HG03520 (cell line): ENCODE results near the gene SLC15A1.
"Not testable (repeated sequence)": the region's sequence is repeated elsewhere in the genome, so short reads cannot be mapped to it uniquely, and the experiment has no call there.

Experiments used
- ATAC-seq: cut with Tn5 transposase; IDR thresholded peaks from one replicate; pipeline ENCODE4 v1.9.1; 2021; ENCODE audit warnings: mild to moderate bottlenecking, moderate library complexity; ENCODE audit not compliant: unreplicated experiment

Gene SLC15A1

GRCh38 chr13:98664510-98664909, 88.0 kb downstream of the SLC15A1 start:
- ATAC-seq: no peak

GRCh38 chr13:98664047-98664446, 88.4 kb downstream of the SLC15A1 start:
- ATAC-seq: no peak

DNA sequence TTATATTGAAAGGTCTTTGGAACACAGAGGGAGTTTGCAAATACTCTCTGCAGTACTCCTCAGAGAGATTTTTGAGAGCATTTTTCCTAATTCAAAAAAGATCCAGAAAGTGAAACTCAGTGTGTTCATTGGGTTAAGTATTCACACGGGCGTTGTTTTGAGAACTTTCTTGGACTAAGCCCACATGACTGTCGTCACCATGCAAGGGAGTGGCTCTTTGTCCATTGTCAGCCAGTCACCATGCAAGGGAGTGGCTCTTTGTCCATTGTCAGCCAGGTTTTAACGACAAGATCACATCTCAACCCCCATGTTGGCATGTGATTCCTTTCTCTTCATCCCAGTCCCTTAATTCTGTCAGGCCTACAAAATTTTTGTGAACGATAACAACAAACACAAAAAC, 94.3 kb downstream of the SLC15A1 start:
- ATAC-seq: no peak

DNA sequence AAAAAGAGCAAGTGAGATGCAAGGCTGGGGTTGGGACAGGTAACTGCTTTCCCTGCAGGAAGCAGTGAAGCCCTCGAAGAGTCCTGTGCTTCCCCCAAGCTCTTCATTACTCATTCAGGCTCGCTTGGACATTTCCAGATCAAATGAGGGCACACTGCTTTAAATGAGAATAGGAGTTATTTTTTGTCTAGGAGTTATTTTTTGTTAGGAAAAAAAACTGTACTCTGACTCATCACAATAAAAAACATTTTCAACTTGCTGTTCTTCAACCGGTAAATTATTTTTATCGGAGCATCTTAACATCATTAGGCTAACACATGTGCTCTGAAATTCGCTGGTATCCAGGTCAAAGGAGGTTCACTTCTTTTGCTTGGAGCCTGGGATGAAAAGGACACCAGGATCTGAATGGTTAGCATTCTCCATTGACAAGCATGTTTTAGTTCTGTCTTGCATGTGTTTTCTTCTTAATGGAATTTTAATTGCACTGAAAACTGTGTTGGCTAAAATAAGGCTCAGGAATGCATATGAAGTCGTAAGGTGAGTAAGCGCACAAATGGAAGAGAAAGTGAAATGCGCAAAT, 94.9 kb downstream of the SLC15A1 start:
- no peak for ATAC-seq

DNA sequence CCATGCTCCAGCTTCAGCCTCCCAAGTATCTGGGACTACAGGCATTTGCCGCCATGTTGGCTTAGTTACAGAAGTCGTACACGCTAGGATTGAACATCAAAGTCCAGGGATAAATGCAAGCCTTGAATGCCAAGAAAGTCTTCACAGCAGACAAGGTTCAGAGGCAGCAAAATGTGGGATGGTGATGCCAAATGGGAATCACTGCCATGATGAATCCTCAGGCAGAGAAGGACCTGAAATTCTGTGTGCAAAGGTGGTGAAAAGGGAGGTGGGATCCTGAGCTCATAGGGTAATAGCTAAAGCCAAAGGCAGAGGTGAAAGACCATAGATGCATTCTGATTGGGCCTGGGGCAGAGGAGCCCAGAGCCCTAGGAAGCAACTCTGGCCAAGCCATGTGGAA, 96.2 kb downstream of the SLC15A1 start:
- no peak for ATAC-seq

DNA sequence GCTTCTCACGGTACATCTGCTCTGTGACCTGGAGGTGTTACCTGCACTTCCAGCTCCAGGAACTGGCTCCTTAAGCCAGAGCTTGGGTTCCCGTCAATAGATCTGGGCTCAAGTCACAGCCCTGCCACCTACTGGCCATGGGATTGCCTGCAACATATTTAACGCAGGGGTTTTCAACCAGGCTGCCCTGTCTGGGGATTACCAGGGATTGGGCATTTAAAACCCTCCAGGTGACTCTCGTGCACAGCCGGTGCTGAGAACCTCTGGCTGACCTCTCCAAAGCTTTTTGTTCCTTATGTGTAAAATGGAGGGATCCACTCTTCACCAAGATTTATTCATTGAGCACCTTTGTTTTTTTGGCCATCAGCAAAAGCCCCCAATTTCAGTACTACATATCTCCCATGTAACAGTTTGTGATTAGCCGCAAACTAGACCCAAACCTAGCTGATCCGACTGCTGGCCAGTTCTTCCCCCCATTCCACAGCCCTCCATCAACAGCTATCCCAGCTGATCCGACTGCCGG, 98.9 kb downstream of the SLC15A1 start:
- peak; percentile 87 for ATAC-seq

DNA sequence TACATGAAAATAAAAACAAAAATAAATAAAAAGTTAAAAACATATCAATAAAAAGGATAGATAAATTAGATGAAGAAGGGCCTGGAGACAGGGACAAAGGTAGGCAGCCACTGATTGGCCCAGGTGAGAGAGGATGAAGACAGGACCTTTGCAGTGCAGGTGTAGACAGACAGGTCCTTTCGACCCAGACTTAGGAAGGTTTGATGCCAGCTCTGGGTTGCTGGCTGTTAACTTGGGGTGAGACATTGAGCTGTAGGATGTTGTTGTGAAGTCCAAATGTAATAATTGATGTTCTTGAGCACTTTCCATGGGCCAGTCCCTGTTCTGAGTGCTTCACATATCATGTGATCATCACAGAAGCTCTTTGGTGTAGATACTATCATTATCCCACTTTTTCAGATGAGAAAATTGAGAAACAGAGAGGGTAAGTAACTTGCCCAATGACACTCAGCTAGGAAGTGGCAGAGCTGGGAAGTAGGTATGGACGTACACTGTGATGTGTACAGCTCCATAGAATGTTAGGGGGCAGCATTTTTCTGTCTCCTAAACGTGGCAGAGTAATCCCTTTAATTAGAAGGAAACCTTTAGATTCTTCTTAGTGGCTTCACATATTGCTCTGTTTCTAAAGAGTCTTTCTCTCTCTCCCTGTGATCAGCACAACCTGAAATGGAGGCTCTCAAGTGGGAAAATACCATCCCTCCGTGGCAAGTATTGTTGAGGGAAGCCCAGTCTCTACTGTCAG, 99.6 kb downstream of the SLC15A1 start:
- no peak for ATAC-seq

DNA sequence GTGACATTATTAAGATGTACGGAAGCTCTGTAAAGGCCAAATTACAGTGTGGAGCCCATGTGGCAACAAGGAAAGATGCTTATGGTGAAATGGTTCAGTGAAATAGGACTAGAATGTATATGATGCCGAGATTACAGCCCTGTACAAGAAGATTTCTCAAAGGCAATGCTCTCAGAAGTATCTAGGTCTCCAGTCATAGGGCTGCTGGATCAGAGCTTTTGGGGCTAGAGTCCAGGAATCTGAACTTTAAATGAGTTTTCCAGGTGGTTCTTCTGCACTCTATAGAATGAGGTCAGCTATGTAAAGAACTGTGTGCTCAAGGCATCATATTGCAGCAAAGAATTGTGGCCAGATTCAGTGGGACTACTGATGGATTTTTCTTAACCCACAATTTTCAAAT, 100.2 kb downstream of the SLC15A1 start:
- no peak for ATAC-seq

DNA sequence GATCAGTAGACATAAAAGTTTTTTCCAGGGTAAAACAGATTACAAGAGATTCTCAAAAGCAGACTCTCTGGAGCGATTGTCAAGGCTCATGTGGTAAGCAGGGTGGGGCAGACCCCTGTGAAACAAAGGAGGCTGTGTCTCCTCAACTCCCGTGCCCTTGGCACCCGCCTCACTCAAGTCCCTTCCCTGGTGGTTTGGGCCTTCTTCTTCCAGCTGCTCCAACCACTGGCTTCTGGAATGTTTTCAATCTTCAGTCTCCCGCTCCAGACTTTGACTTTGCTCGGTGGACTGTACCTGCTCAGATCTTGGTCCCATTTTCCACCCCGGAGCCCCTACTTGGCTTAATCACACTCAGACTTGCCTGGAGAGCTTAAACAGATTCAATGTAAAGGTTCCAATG, 100.7 kb downstream of the SLC15A1 start:
- ATAC-seq: no peak

DNA sequence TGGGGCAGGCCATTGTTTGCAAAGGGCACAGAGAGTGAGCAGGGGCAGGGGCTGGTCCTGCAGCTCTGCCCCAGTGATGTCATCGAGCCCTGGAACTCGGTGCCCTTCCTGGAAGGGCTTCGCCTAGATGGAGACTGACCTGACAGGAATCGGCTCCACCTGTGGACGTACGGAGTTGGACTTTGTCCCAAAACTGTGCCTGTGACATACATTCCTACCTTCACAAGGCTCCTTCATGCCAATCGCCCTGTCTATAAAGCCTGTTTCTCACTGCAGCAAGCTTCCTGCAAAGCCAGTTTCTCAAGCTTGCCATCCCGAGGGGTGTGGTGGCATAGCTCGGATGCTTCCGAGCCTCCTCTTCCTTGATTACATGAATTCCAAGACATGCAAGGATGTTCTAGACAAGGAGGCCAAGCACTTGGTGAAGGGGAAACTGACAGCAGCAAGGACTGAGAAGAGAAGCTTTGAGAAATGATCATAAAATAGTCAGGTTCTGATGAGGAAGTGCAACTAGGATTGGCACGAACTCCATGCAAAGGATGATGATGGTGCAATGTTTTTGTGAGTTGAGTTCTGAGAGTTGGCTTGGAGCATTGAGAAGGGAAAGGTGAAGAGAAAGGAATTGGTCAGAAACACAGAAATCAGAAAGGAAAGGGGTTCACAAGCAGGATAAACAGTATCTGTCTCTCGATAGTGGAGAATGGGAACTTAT, 101.9 kb downstream of the SLC15A1 start:
- no peak for ATAC-seq

DNA sequence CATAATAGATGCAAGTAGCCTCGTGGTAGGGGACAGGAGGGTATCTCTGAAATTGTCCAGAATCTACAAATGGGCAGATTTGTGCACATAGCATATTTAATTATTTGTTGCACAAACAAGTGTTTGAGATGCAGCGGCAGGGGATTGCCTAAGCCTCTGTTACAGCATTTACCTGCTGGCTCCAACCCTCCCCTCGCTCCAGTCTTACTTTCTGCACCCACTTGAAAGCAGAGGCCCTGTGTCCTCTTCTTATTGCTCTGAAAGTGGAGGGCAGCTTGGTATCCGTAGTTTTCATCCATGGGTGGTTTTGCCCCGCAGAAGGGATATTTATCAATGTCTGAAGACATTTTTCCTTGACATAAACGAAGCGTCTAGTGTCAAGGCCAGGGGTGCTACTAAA, 102.6 kb downstream of the SLC15A1 start:
- no peak for ATAC-seq

GRCh38 chr13:98648686-98649085, 103.8 kb downstream of the SLC15A1 start:
- ATAC-seq: no peak

GRCh38 chr13:98648141-98648540, 104.3 kb downstream of the SLC15A1 start:
- ATAC-seq: no peak

GRCh38 chr13:98647121-98647520, 105.4 kb downstream of the SLC15A1 start:
- no peak for ATAC-seq

GRCh38 chr13:98643479-98643878, 109.0 kb downstream of the SLC15A1 start:
- ATAC-seq: no peak

DNA sequence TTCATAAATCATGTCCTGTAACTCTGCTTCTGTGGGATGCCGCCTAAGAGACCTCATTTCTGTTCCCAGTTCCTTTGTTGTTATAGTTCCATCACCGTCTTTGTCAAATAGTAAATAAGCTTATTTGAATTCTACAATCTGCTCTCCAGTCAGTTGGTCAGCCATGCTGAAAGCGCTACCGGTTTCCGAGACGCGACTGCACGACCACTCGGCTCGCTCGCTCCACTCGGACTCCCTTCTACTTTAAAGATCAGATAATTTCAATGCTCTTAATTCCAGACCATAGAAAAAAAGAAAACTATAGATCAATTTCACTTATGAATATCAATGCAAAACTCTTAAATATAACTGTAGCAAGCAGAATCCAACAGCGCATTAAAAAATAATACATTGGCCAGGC, 111.4 kb downstream of the SLC15A1 start:
- no peak for ATAC-seq

DNA sequence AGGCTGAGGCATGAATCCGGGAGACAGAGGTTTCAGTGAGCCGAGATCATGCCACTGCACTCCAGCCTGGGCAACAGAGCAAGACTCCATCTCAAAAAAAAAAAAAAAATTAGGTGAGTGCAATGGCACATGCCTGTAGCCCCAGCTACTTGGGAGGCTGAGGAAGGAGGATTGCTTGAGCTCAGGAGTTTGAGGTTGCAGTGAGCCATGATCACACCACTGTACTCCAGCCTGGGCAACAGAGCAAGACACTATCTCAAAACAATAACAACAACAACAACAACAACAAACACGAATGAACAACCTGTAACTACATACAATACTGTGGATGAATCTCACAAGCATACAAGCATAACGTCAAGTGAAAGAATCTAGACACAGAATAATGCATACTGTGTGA, 112.7 kb downstream of the SLC15A1 start:
- not testable (repeated sequence) for ATAC-seq

GRCh38 chr13:98638352-98638751, 114.1 kb downstream of the SLC15A1 start:
- not testable (repeated sequence) for ATAC-seq
